Kidney epithelial cell (primary cell): ENCODE results near the gene TRPT1. TPM values are rescaled to one million over a fixed set of nuclear protein-coding genes. Genes with fewer than 3 reads are reported as not detected.

Experiments
- DNase-seq: peaks from one replicate; pipeline ENCODE4 v3.0.0-alpha.2; 2010; ENCODE audit warnings: low read depth
- H3K27me3 ChIP-seq: 2 replicates; pipeline ENCODE4 v1.6.0; 2011; ENCODE audit warnings: low read length; ENCODE audit not compliant: control insufficient read depth, insufficient read depth
- H3K36me3 ChIP-seq: 2 replicates; pipeline ENCODE4 v1.5.1; 2011; ENCODE audit warnings: low read length; ENCODE audit not compliant: control insufficient read depth, insufficient read depth
- H3K4me3 ChIP-seq: 2 replicates; pipeline ENCODE4 v1.5.1; 2011; ENCODE audit warnings: low read depth, mild to moderate bottlenecking, control low read depth, low read length
- CTCF ChIP-seq: IDR thresholded peaks from 2 replicates; pipeline ENCODE4 v1.5.1; 2011; ENCODE audit warnings: mild to moderate bottlenecking, moderate library complexity, low read length, control low read depth, inconsistent platforms; ENCODE audit not compliant: insufficient read depth, poor library complexity, severe bottlenecking
- total RNA-seq: library from RNA; depleted of rRNA; stranded (reverse); fragments of >200 nt; gene quantifications from 2 replicates; pipeline ENCODE4 v1.2.3, GENCODE V29; 2015

Gene TRPT1
- total RNA-seq, 1 donor from 2014 or later: 77.1 TPM

GRCh38 chr11:64254326-64254725, 28.3 kb upstream of the TRPT1 start:
- TF ChIP-seq CTCF: no peak
- H3K36me3 ChIP-seq: peaks cover 2% of the 10 kb centered on the region
- H3K4me3 ChIP-seq: no peak overlapping the region
- no peak for DNase-seq
- H3K27me3 ChIP-seq: no peaks in the 10 kb centered on the region

- H3K4me3 ChIP-seq: no peak overlapping the region
- no peak for DNase-seq
- no peaks in the 10 kb centered on the region for H3K27me3 ChIP-seq
- TF ChIP-seq CTCF: no peak
- H3K36me3 ChIP-seq: peaks cover 2% of the 10 kb centered on the region
These were observed 27.5 kb upstream of the TRPT1 start for GRCh38 chr11:64253481-64253880.

GRCh38 chr11:64253043-64253442, 27.1 kb upstream of the TRPT1 start:
- peaks cover 2% of the 10 kb centered on the region for H3K36me3 ChIP-seq
- H3K27me3 ChIP-seq: no peaks in the 10 kb centered on the region
- no peak for DNase-seq
- no peak overlapping the region for H3K4me3 ChIP-seq
- TF ChIP-seq CTCF: no peak

GRCh38 chr11:64252003-64252872, 26.3 kb upstream of the TRPT1 start:
- Histone ChIP-seq H3K4me3 (peak overlapping the region; percentile 77), H3K36me3 (peaks cover 2% of the 10 kb centered on the region), H3K27me3 (no peaks in the 10 kb centered on the region)
- DNase-seq: no peak
- TF ChIP-seq CTCF: peak; percentile 38

GRCh38 chr11:64251753-64252002, 25.7 kb upstream of the TRPT1 start:
- no peak for TF ChIP-seq CTCF
- Histone ChIP-seq H3K27me3 (no peaks in the 10 kb centered on the region), H3K4me3 (peak overlapping the region; percentile 77), H3K36me3 (peaks cover 2% of the 10 kb centered on the region)
- DNase-seq: no peak
